Diencephalon (tissue), 1 donor: ENCODE measurements around the gene RTN1. TPM values are rescaled to one million over a fixed set of nuclear protein-coding genes. Genes with fewer than 3 reads are reported as not detected.

ENCODE experiments used
- small RNA-seq: library from RNA; depleted of rRNA; stranded (forward); fragments of <200 nt; gene quantifications from one replicate; pipeline ENCODE3, GENCODE V24; 2014
- total RNA-seq: library from RNA; depleted of rRNA; stranded (reverse); fragments of >200 nt; gene quantifications from one replicate; pipeline ENCODE4 v1.2.3, GENCODE V29; 2014

Gene RTN1
- total RNA-seq, result 936 TPM

GRCh38 chr14:59870277-59871165 is at the start of gene RTN1:
RTN1 (minus strand) TSS chr14:59870776; CDS start chr14:59870630, 146 bp downstream.

GRCh38 chr14:59919570-59920377 is 49.2 kb upstream of the RTN1 start, which contains the start of gene LRRC9:
LRRC9 (plus strand) TSS chr14:59920144.

GRCh38 chr14:59576332-59577294 is 294.0 kb downstream of the RTN1 start, which contains the start of gene CCDC175:
CCDC175 (minus strand) TSS chr14:59576812; CDS start chr14:59576775, 37 bp downstream.

Small RNA genes within 50 kb of the gene (small RNA-seq; reads per million reads assigned to genes)
- gene MIR5586, result 0.08 reads per million

Other genes with a start within 250 kb of the RTN1 start
- gene LRRC9, start 49.4 kb upstream of the RTN1 start, total RNA-seq, result 12.7 TPM
- 117 TPM for gene PCNX4, start 221.1 kb upstream of the RTN1 start, total RNA-seq